Measurements from ENCODE around the gene C20orf202.

- TF ChIP-seq CTCF (conservative IDR thresholded peaks at IDR 0.05; ENCODE audit: low read depth, low read length) (no peak), EZH2phosphoT487 (IDR thresholded peaks at IDR 0.05; ENCODE audit: borderline replicate concordance, low read length) (no peak)
These were observed 37.3 kb upstream of the C20orf202 start for GRCh38 chr20:1165941-1166340.
